ENCODE results near the gene MERTK.
"Not testable (repeated sequence)": the region's sequence is repeated elsewhere in the genome, so short reads cannot be mapped to it uniquely, and the experiment has no call there.

The MERTK gene

DNA sequence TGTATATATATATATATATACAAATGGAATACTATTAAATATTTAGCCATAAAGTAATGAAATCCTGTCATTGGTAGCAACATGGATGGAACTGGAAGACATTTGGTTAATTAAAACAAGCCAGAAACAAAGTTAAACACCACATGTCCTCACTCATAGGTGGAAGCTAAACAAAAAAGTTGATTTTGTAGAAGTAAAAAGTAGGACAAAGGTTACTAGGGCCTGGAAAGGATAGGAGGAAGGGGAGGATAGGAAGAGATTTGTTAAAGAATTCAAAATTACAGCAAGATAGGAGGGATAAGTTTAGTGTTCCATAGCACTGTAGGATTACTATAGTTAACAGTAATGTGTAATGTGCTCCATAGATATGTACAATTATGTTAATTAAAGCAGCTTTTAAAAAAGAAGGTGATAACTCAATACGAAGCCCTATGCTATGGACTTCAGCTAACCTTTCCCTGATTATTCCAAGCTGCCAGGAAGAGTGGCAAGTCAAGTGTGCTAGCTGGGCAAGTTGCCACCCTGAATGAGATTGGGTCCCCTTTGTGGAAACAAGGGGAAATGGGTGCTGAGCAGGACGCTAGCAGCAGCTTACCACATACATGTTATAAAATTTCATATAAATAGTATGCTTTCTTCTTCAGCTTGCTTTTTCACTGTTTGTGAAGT lies 12.3 kb downstream of the MERTK start:
- H3K4me3 ChIP-seq (ENCODE audit: low read depth, low read length) = no peak overlapping the region
- POLR2A ChIA-PET = no interaction called here
- CTCF ChIA-PET = interaction anchor here (1.4 kb wide), 1 partner anchor 21 kb away, joined by 5 read pairs; no protein-coding TSS in a partner anchor
- TF ChIP-seq CTCF (IDR thresholded peaks at IDR 0.05; ENCODE audit: insufficient read depth, low read length, missing control alignments) = no peak
- no peak for DNase-seq (ENCODE audit: low read depth, low spot score)

DNA sequence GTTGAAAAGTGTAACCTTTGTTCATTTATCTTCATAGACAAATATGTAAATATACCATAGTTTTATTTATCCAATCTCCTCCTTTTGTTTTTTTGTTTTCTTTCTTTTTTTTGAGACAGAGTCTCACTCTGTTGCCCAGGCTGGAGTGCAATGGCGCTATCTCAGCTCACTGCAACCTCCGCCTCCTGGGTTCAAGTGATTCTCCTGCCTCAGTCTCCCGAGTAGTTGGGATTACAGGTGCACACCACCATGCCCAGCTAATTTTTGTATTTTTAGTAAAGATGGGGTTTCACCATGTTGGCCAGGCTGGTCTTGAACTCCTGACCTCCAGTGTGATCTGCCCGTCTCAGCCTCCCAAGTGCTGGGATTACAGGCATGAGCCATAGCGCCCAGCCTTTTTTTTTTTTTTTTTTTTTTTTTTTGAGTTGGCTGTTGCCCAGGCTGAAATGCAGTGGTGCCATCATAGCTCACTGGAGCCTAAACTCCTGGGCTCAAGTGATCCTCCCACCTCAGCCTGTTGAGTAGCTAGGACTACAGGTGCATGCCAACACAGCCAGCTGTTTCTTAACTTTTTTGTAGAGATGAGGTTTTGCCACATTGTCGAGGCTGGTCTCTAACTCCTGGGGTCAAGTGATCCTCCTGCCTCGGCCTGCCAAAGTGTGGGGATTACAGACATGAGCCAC lies 13.0 kb downstream of the MERTK start:
- CTCF ChIA-PET; POLR2A ChIA-PET; DNase-seq (ENCODE audit: low read depth, low spot score); H3K4me3 ChIP-seq (ENCODE audit: low read depth, low read length): not testable (repeated sequence)

DNA sequence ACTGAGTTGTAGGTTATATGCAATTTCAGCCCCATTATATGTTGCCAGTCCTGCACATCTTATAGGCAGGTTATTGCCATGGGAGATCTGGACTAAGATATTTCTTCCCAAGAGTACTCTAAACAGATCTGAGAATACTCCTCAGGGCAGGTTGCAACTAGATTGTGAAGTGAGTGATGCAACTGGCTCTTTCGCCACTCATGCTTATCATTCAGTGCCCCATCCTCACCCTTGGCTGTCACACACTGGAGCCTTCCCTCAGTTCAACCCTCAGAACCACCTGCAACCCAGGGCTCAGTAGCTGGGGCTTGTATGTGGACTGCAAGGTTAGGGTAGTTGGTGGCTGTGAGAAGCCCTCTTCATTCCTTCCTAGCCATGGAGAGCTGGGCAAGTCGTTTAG lies 14.1 kb downstream of the MERTK start:
- CTCF ChIA-PET = no interaction called here
- DNase-seq (ENCODE audit: low read depth, low spot score) = no peak
- no peak for TF ChIP-seq CTCF (IDR thresholded peaks at IDR 0.05; ENCODE audit: insufficient read depth, low read length, missing control alignments)
- H3K4me3 ChIP-seq (ENCODE audit: low read depth, low read length) = no peak overlapping the region
- POLR2A ChIA-PET = no interaction called here

DNA sequence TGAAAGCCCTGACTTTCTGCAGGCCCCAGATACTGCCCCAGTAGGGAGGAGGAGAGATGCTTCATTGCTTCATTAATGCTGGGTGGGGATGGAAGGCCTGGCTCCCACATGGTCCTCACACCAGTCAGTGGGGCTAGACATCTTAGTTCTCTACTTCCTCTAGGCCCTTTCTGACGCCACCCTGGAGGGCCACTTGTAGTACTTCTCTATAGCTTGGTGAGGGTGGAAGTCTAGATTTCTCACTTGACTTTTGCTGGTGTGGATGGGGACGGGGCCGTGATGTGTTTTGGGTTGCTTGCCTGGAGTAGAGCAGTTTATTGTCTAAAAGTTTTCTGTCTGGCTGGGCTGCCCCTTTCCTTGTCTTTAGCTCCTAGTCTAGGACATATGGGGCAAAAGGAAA lies 18.7 kb downstream of the MERTK start:
- H3K4me3 ChIP-seq (ENCODE audit: low read depth, low read length) = no peak overlapping the region
- ChIA-PET POLR2A (no interaction called here), CTCF (no interaction called here)
- no peak for TF ChIP-seq CTCF (IDR thresholded peaks at IDR 0.05; ENCODE audit: insufficient read depth, low read length, missing control alignments)
- no peak for DNase-seq (ENCODE audit: low read depth, low spot score)

DNA sequence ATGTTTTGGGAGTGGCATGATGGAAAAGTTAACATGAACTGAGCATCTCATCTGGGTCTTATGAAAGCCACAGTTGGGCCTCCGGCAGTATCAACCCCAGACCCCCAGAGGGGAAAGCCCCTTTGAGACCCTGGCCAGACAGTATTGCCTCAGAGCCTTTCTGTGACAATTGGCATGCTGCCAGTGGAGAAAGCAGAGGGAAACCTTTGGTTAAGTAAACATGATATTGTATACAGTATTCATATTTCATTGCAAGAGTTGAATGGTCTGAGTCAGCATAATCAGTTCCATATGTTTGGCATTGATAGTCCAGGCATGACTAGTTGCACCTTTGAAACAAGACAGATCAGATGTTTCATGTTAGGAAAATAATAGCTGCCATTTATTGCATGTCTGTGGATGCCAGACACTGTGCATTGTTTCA lies 20.0 kb downstream of the MERTK start:
- H3K4me3 ChIP-seq (ENCODE audit: low read depth, low read length) = no peak overlapping the region
- POLR2A ChIA-PET = no interaction called here
- CTCF ChIA-PET = interaction anchor here (1.0 kb wide), 1 partner anchor 31 kb away, joined by 3 read pairs; no protein-coding TSS in a partner anchor
- TF ChIP-seq CTCF (IDR thresholded peaks at IDR 0.05; ENCODE audit: insufficient read depth, low read length, missing control alignments) = no peak
- DNase-seq (ENCODE audit: low read depth, low spot score) = peak; percentile 68

- ChIA-PET POLR2A (no interaction called here), CTCF (interaction anchor here (1.0 kb wide), 1 partner anchor 47 kb away, joined by 3 read pairs; no protein-coding TSS in a partner anchor)
- DNase-seq (ENCODE audit: low read depth, low spot score) = no peak
- TF ChIP-seq CTCF (IDR thresholded peaks at IDR 0.05; ENCODE audit: insufficient read depth, low read length, missing control alignments) = peak; percentile 6
- no peak overlapping the region for H3K4me3 ChIP-seq (ENCODE audit: low read depth, low read length)
Measured at GRCh38 chr2:111919365-111919764, 21.0 kb downstream of the MERTK start.

Measured in AG04449 (cell line).